Neuron (in vitro differentiated cells): Measurements from ENCODE around the gene WTAP.

Experiments used
- H2AFZ ChIP-seq: one replicate; pipeline ENCODE4 v1.6.1; 2013; ENCODE audit warnings: low read depth, mild to moderate bottlenecking, inconsistent platforms, low read length, moderate library complexity
- H3K27me3 ChIP-seq: one replicate; pipeline ENCODE4 v1.6.1; 2013; ENCODE audit warnings: low read length; ENCODE audit not compliant: insufficient read depth
- H3K36me3 ChIP-seq: one replicate; pipeline ENCODE4 v1.6.1; 2013; ENCODE audit warnings: low read length; ENCODE audit not compliant: insufficient read depth
- H3K4me1 ChIP-seq: one replicate; pipeline ENCODE4 v1.6.1; 2013; ENCODE audit warnings: low read length; ENCODE audit not compliant: insufficient read depth
- H3K4me3 ChIP-seq: 2 replicates; pipeline ENCODE4 v1.5.1; 2013; ENCODE audit warnings: mild to moderate bottlenecking, low read length, moderate library complexity
- H3K9me3 ChIP-seq: one replicate; pipeline ENCODE4 v1.6.1; 2013; ENCODE audit warnings: low read length

The WTAP gene

DNA sequence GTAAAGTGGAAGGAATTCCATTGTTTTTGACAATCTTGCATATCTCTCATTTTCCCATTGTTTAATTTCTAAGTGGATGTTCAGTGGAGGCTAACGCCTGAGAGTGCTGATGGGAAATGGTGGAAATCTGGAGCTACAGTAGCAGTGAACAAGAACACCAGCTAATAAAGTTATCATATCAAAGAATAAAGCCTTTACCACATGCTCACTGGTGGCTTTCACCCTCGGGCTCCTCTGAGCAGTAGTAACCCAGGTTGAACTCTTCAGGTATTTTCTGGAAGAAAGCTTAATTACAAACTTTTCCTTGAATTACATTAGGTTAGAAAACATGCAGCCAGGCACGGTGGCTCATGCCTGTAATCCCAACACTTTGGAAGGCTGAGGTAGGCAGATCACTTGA is 24.1 kb downstream of the WTAP start:
- no peaks in the 10 kb centered on the region for H3K9me3 ChIP-seq
- H3K36me3 ChIP-seq = peaks cover 93% of the 10 kb centered on the region
- H2AFZ ChIP-seq = no peak overlapping the region
- no peak overlapping the region for H3K4me3 ChIP-seq
- no peaks in the 10 kb centered on the region for H3K4me1 ChIP-seq
- H3K27me3 ChIP-seq = no peaks in the 10 kb centered on the region

DNA sequence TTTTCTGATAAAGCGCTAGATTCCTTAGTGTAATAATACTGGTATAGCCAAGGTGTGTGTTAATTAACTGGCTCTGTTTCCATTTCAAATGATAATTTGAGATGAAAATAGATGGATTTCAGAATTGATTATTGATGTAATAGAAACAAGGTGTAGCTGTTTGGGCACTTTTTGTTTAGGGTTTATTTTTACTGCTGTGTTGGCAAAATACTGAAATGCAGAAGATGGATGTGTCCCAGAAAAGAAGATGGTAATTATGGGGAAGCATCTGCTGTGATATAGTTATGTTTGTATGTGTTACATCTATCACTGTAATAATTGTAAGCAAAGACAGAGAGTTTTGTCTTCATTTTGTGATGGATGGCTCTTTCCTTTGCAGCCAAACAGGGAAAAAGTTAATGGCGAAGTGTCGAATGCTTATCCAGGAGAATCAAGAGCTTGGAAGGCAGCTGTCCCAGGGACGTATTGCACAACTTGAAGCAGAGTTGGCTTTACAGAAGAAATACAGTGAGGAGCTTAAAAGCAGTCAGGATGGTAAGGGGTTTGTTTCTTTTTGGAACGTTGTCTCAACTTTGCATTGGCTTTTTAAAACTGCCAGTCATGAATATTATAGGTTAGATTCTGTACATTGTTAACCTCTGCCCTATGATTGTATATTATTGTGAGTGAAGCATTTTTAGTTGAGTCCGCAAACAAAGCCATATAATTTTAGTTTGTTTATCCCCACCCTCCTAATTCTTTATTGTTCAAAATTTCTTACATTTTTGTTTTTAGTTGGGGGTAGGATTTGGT is 26.0 kb downstream of the WTAP start:
- Histone ChIP-seq H3K27me3 (no peaks in the 10 kb centered on the region), H3K4me3 (no peak overlapping the region), H3K4me1 (no peaks in the 10 kb centered on the region), H2AFZ (no peak overlapping the region), H3K9me3 (no peaks in the 10 kb centered on the region), H3K36me3 (peaks cover 89% of the 10 kb centered on the region)

DNA sequence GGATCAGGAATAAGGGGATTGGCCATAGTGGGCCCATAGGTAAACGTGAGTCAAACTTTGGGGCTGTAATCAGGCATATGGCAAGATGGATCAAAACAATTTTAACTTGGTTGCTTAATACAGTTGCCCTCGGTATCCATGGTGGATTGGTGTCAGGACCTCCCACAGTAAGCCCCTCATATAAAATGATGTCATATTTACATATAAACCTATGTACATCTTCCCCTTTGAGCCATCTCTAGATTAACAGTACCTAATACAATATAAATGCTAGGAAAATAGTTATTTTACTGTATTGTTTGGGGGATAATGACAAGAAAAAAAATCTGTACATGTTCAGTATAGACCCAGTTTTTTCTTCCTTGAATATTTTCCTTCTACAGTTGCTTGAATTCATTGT is 27.1 kb downstream of the WTAP start:
- Histone ChIP-seq H2AFZ (no peak overlapping the region), H3K27me3 (no peaks in the 10 kb centered on the region), H3K4me1 (no peaks in the 10 kb centered on the region), H3K4me3 (no peak overlapping the region), H3K9me3 (no peaks in the 10 kb centered on the region), H3K36me3 (peaks cover 86% of the 10 kb centered on the region)

DNA sequence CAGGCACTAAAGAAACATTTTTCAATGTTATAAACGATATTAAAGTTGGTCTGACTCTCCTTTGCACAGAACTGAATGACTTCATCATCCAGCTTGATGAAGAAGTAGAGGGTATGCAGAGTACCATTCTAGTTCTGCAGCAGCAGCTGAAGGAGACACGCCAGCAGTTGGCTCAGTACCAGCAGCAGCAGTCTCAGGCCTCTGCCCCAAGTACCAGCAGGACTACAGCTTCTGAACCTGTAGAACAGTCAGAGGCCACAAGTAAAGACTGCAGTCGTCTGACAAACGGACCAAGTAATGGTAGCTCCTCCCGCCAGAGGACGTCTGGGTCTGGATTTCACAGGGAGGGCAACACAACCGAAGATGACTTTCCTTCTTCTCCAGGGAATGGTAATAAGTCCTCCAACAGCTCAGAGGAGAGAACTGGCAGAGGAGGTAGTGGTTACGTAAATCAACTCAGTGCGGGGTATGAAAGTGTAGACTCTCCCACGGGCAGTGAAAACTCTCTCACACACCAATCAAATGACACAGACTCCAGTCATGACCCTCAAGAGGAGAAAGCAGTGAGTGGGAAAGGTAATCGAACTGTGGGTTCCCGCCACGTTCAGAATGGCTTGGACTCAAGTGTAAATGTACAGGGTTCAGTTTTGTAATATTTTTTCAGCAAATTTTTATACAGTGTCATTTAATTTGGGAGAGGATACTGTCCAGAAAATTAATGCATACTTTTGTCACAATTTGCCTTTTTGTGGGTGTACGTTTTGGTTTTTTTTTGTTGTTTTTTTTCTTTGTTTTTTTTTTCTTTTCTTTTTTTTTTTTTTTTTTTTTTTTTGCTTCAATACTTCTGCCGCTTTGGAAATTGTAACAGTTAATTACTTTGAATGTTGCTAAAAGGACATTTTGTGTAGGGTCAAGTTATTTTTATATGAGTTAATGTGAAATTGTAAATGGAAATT is 27.9 kb downstream of the WTAP start:
- Histone ChIP-seq H2AFZ (no peak overlapping the region), H3K36me3 (peaks cover 79% of the 10 kb centered on the region), H3K4me1 (peaks cover 4% of the 10 kb centered on the region), H3K9me3 (no peaks in the 10 kb centered on the region), H3K27me3 (no peaks in the 10 kb centered on the region), H3K4me3 (no peak overlapping the region)

DNA sequence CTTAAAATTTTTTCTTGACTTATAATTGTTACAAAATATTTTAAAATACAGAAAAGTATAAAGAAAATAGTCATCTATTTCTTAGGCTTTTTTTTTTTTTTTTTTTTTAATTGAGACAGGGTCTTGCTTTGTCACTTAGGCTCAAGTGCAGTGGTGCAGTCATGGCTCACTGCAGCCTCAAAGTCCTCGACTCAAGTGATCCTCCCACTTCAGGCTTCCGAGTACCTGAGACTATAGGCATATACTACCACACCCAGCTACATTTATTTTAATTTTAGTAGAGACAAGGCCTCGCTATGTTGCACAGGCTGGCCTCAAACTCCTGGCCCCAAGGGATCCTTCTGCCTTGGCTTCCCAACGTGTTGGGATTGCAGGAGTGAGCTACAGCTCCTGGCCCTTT is 29.2 kb downstream of the WTAP start:
- Histone ChIP-seq H3K4me3 (no peak overlapping the region), H3K36me3 (peaks cover 67% of the 10 kb centered on the region), H3K9me3 (no peaks in the 10 kb centered on the region), H3K4me1 (peaks cover 14% of the 10 kb centered on the region), H3K27me3 (no peaks in the 10 kb centered on the region), H2AFZ (no peak overlapping the region)

DNA sequence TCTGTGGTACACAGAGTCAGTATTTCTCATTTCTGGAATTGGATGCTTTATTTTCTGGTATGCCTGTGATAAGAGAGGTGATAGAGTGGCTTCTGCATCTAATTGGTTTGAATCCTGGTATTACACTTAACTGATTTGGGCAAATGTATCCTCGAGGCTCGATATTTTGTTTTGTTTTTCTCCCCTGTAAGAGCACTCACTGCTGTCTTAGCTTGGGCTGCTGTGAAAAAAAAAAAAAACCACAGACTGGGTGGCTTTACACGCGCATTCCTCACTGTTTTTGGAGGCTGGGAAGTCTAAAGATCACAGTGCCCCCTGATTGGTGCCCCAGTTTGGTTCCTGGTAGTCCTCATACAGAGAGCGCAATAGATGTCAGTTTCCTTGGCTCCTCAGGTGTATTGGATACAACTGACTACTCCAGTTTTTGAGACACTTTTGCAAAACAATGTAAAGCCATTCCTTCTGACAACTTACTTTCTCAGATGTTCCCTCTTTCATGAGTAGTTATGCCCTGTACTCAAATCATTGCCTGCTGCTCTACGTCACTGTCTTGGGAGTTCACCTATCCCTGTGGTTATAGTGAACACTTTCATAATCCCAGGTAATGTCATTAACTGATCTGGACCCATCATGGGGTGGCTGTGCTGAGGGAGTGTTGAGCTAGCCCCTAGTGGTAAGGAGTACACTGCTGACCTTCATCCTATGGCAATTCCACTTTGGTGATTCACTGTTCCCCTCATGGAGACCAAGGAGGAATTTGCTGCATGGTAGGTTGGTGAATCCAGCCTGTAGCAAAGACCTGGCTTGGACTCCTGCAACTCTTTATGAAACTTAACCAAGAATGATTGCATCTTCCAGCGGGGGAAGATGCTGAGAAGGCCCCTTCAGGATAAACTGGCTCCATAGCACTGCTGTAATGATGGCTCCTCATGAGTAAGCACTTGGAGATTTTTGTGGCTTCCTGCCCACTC is 31.0 kb downstream of the WTAP start:
- Histone ChIP-seq H3K4me1 (peaks cover 23% of the 10 kb centered on the region), H3K27me3 (no peaks in the 10 kb centered on the region), H3K4me3 (no peak overlapping the region), H3K36me3 (peaks cover 56% of the 10 kb centered on the region), H3K9me3 (no peaks in the 10 kb centered on the region), H2AFZ (no peak overlapping the region)

DNA sequence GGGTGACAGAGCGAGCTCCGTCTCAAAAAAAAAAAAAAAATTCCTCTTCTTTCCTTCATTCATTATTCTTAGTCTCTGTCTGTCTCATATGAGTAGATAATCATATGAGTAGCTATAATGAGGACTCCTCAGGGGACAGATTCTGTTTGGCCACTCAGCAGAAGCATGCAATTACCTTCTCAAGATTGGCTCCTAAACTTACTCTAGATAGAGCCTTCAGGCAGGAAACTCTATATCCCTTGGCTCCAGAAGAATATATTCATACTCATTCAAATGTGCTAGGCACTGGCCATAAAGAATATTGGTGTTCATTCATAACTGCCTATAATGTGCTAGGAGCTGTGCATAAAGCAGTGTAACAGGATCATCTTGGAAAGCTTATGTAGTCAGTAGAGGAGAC is 32.3 kb downstream of the WTAP start:
- Histone ChIP-seq H2AFZ (no peak overlapping the region), H3K27me3 (no peaks in the 10 kb centered on the region), H3K9me3 (no peaks in the 10 kb centered on the region), H3K4me1 (peaks cover 24% of the 10 kb centered on the region), H3K36me3 (peaks cover 51% of the 10 kb centered on the region), H3K4me3 (no peak overlapping the region)

DNA sequence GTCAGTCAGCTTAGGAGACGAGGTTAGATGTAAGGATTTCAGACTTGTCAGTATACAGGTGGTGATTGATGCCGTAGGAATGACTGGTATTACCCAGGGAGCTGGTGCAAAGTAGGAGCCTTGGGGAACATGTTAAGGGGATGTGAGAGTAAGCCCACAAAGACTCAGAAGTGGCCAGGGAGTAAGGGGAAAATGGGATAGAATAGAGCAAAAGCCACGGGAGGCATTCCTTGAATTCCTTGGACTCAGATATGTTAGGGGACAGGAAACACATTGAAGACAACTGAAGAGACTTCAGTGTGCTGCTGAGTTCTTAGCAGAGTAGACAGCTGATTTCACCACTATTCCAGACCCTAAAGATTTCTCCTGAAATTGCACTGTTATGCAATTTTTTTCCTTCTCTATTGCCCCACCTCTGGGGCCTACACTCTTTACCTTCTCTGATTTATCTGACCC is 33.3 kb downstream of the WTAP start:
- no peak overlapping the region for H2AFZ ChIP-seq
- H3K36me3 ChIP-seq = peaks cover 47% of the 10 kb centered on the region
- H3K27me3 ChIP-seq = no peaks in the 10 kb centered on the region
- H3K4me3 ChIP-seq = peak overlapping the region; percentile 79
- no peaks in the 10 kb centered on the region for H3K9me3 ChIP-seq
- H3K4me1 ChIP-seq = peaks cover 24% of the 10 kb centered on the region

DNA sequence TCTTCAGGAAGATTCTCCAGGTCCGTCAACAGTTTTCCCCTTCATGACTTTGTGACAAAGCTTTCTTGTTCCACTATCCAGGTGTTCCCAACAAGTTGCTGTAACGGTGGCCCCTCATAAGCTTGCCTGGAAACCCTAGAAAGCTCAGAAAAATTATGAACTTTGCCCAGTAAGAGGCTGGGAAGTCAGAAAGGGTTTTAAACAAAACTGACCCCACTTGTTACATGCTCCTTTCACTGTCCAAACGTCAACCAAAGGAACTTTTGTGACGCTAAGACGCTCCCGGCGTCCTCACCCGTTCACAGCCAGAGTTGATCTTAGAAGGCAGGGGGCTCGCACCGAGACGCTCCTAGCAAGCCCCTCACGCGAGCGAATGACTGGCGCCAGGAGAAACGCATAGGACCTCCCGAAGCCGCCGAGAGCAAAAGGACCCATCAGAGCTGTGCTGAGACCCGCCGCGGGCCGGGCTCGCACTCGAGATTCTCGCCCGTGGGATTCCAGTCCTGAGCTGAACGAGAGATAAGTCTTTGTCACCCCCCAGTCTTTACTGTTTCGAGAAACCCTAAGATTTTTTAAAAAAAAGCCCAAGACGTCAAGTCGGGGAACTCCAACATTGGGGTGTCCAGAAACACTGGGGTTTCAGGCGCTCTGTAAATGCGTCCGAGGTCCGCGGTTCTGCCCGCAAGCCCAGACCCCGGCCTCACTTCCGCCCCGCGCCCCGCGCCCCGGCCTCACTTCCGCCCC is 34.0 kb downstream of the WTAP start:
- H3K36me3 ChIP-seq = peaks cover 47% of the 10 kb centered on the region
- peaks cover 24% of the 10 kb centered on the region for H3K4me1 ChIP-seq
- peak overlapping the region; percentile 89 for H2AFZ ChIP-seq
- H3K27me3 ChIP-seq = no peaks in the 10 kb centered on the region
- H3K4me3 ChIP-seq = peak overlapping the region; percentile 79
- H3K9me3 ChIP-seq = no peaks in the 10 kb centered on the region

DNA sequence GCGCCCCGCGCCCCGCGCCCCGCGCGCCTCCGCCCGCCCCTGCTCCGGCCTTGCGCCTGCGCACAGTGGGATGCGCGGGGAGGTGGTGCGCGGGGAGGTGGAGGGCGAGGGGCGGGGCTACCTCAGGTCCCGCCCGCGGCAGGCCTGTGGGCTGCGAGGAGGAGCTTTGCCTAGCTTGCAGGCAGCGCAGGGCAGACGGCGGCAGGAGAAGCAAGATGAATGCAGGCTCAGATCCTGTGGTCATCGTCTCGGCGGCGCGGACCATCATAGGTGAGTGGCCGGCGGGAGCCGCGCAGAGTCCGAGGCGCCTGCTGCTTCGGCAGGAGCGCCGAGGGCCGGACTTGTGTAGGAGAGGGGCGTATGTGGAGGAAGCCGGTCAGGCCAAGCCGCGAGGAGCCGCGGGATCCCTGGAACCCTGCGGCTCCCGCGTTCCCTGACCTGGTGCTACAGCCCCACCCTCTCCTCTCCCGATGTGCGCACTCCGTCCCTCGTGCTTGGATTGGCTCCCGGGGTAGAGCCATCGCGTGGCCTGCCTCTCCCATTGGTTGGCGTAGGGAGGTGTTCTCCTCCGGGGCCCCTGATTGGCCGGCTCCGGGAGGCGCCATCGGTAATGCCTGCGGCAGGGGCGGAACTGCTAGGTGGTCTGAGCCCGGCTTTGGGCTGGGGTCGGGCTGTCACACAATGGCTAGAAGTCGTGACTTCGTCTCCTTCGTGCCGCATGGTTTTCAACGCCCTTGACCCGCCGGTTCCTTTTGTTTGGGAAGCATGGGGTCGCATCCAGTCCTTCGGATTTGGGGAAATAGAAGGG is 34.8 kb downstream of the WTAP start, which contains the start of gene ACAT2:
Gene ACAT2, plus strand, starts transcription at position 173 of the 808 bp plus-strand sequence. Its CDS starts 43 bp downstream, at position 216.
- Histone ChIP-seq H3K36me3 (peaks cover 48% of the 10 kb centered on the region), H3K27me3 (no peaks in the 10 kb centered on the region), H2AFZ (peak within 1 kb of the TSS; percentile 89), H3K4me3 (peak within 1 kb of the TSS; percentile 79), H3K4me1 (peaks cover 24% of the 10 kb centered on the region), H3K9me3 (no peaks in the 10 kb centered on the region)

DNA sequence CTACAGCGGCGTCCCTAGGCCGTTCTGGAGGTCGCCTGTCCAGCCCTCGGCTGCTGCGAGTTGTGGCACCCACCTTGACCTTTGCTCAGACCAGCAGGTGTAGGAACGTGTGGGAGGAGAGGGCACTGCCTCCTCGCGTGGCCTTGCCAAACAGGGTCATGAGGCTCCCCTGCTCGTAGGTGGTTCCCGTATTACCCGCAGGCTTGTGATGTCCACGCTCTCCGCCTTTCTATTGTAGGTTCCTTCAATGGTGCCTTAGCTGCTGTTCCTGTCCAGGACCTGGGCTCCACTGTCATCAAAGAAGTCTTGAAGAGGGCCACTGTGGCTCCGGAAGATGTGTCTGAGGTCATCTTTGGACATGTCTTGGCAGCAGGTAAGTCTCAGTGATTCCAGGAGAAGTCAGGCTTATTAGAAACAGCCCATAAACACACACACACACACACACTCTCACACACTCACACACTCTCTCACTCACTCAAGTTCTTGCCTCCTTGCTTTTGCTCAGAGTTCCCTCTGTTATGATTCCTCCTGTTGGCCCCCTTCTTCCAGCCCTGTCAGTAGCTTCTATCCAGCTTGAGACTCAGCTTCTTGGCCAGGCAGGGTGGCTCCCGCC is 35.5 kb downstream of the WTAP start:
- Histone ChIP-seq H3K4me3 (peak overlapping the region; percentile 56), H3K9me3 (no peaks in the 10 kb centered on the region), H2AFZ (peak overlapping the region; percentile 89), H3K27me3 (no peaks in the 10 kb centered on the region), H3K4me1 (peaks cover 24% of the 10 kb centered on the region), H3K36me3 (peaks cover 52% of the 10 kb centered on the region)
